Ishikawa (cell line): Measurements from ENCODE around the gene PIK3C2B.

Source experiments
- CREB1 ChIP-seq: IDR thresholded peaks from 2 replicates; pipeline ENCODE4 v1.6.1; 2012; ENCODE audit warnings: low read depth
- EP300 ChIP-seq: IDR thresholded peaks from 2 replicates; pipeline ENCODE4 v1.6.1; 2012; ENCODE audit warnings: borderline replicate concordance
- RAD21 ChIP-seq: IDR thresholded peaks from 2 replicates; pipeline ENCODE4 v1.6.1; 2012; ENCODE audit warnings: low read depth
- TCF12 ChIP-seq: IDR thresholded peaks from 2 replicates; pipeline ENCODE4 v1.6.1; 2012; ENCODE audit warnings: low read depth
- YY1 ChIP-seq: IDR thresholded peaks from 2 replicates; pipeline ENCODE4 v1.6.1; 2012; ENCODE audit warnings: low read depth
- TF ChIP-seq, protein P1 (sequence below): IDR thresholded peaks from 2 replicates; pipeline ENCODE4 v1.6.1; 2012; ENCODE audit warnings: low read depth, mild to moderate bottlenecking
- TF ChIP-seq, protein P2 (sequence below): IDR thresholded peaks from 2 replicates; pipeline ENCODE4 v1.6.1; 2012

DNA sequence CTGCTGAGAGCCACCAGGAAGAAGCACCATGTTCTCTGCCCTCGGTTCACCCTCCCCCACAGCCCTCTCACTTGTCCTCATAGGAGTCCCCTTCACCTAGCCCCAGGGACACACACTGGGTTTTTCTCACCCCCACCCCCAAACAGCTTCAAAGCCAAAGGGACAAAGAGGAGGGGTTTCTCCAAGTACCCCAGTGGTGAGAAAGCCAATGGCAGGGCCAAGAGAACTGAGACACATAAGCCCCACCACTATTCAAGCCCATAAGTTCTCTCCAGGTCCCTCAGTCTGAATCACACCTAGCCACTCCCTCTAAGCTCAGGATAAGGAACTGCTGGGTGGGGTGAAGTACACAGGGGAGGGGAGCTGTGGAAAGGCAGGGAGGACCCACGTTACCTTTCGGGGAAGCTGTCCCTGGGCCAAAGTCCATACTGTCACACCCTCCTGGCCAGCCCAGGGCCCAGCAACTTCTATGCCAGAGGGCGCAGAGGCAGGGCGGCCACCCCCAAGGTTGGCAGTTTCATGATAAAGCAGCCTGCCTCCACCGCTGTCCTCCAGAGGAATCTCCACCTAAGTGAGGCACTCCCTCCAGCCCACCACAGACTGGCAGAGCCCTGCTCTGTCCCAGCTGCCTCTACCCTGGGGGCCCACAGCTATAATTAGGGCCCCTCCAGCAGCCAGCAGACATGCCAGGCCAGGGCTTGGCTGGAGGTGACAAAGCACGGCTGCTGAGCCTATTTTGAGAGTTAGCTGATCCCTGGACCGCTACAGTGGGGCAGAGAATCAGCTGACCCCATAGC is 43.9 kb downstream of the PIK3C2B start:
- TF ChIP-seq, protein P1, sequence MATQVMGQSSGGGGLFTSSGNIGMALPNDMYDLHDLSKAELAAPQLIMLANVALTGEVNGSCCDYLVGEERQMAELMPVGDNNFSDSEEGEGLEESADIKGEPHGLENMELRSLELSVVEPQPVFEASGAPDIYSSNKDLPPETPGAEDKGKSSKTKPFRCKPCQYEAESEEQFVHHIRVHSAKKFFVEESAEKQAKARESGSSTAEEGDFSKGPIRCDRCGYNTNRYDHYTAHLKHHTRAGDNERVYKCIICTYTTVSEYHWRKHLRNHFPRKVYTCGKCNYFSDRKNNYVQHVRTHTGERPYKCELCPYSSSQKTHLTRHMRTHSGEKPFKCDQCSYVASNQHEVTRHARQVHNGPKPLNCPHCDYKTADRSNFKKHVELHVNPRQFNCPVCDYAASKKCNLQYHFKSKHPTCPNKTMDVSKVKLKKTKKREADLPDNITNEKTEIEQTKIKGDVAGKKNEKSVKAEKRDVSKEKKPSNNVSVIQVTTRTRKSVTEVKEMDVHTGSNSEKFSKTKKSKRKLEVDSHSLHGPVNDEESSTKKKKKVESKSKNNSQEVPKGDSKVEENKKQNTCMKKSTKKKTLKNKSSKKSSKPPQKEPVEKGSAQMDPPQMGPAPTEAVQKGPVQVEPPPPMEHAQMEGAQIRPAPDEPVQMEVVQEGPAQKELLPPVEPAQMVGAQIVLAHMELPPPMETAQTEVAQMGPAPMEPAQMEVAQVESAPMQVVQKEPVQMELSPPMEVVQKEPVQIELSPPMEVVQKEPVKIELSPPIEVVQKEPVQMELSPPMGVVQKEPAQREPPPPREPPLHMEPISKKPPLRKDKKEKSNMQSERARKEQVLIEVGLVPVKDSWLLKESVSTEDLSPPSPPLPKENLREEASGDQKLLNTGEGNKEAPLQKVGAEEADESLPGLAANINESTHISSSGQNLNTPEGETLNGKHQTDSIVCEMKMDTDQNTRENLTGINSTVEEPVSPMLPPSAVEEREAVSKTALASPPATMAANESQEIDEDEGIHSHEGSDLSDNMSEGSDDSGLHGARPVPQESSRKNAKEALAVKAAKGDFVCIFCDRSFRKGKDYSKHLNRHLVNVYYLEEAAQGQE = no peak
- TF ChIP-seq EP300 = no peak
- no peak for TF ChIP-seq CREB1
- TF ChIP-seq, protein P2, sequence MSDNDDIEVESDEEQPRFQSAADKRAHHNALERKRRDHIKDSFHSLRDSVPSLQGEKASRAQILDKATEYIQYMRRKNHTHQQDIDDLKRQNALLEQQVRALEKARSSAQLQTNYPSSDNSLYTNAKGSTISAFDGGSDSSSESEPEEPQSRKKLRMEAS = no peak
- TF ChIP-seq TCF12 = no peak
- no peak for TF ChIP-seq YY1
- TF ChIP-seq RAD21 = no peak
